ENCODE measurements around the gene ERCC2.

Gene ERCC2

GRCh38 chr19:45395821-45396617 is 25.6 kb upstream of the ERCC2 start:
- H3K4me3 ChIP-seq (ENCODE audit: low read length): no peak overlapping the region
- TF ChIP-seq CTCF (conservative IDR thresholded peaks at IDR 0.05; ENCODE audit: low read depth, low read length): no peak

DNA sequence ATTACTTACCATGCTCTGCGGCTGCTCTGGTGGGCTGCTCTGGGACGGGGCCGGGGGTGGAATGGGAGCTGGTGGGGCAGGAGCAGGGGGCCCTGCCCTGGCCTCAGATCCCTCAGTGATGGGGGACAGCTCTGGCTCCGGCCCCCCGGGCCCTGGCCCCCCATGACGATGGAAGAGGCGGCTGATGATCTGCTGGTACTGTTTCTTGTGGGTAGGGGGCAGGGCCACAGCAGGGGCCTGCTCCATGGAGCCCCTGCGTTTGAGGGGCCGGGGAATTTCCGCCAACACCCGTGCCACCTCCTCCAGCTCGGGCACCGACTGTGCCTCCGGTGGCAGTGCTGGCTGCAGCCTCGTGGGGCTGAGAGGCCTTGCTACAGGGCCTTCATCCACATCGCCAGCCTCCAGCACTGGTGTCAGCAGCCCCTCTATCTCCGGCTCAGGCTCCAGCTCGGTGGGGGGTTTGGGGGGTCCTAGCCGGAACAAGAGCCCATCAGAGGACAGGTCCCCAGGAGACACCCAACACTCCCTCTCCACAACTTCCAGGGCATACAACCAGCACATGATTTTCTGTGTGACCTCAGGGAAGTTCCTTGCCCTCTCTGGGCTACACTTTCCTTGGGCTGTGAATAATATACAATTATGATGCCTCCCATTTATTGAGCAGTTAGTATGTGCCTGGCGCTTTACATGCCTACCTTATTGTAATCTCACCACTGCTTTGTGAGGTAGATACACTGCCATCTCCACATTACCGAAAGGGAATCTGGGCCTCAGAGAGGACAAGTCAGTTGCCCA is 21.7 kb upstream of the ERCC2 start:
- DNase-seq (ENCODE audit: low read depth): no peak
- no peak overlapping the region for H3K4me3 ChIP-seq (ENCODE audit: low read length)
- TF ChIP-seq CTCF (conservative IDR thresholded peaks at IDR 0.05; ENCODE audit: low read depth, low read length): no peak

More at GRCh38 chr19:45395821-45396617, 25.6 kb upstream of the ERCC2 start:
- no peak for DNase-seq (ENCODE audit: low read depth)

GRCh38 chr19:45391346-45391745 is 21.0 kb upstream of the ERCC2 start:
- no peak for TF ChIP-seq CTCF (conservative IDR thresholded peaks at IDR 0.05; ENCODE audit: low read depth, low read length)
- no peak overlapping the region for H3K4me3 ChIP-seq (ENCODE audit: low read length)
- no peak for DNase-seq (ENCODE audit: low read depth)

- DNase-seq (ENCODE audit: low read depth): no peak
- TF ChIP-seq CTCF (conservative IDR thresholded peaks at IDR 0.05; ENCODE audit: low read depth, low read length): no peak
- no peak overlapping the region for H3K4me3 ChIP-seq (ENCODE audit: low read length)
Measured at GRCh38 chr19:45385392-45386221, 15.2 kb upstream of the ERCC2 start.

- H3K4me3 ChIP-seq (ENCODE audit: low read length): no peak overlapping the region
- no peak for DNase-seq (ENCODE audit: low read depth)
- TF ChIP-seq CTCF (conservative IDR thresholded peaks at IDR 0.05; ENCODE audit: low read depth, low read length): no peak
Measured at GRCh38 chr19:45382426-45382825, 12.1 kb upstream of the ERCC2 start.

GRCh38 chr19:45380107-45380506 is 9.7 kb upstream of the ERCC2 start:
- H3K4me3 ChIP-seq (ENCODE audit: low read length): no peak overlapping the region
- no peak for DNase-seq (ENCODE audit: low read depth)
- TF ChIP-seq CTCF (conservative IDR thresholded peaks at IDR 0.05; ENCODE audit: low read depth, low read length): no peak

All from retinal pigment epithelial cell (primary cell).